ENCODE results near the gene SUSD1.
"Not testable (repeated sequence)": the region's sequence is repeated elsewhere in the genome, so short reads cannot be mapped to it uniquely, and the experiment has no call there.

Gene SUSD1

GRCh38 chr9:112130347-112130746, 44.8 kb downstream of the SUSD1 start:
- H3K4me1 ChIP-seq (ENCODE audit: control insufficient read depth, insufficient read depth, low read length), result no peaks in the 10 kb centered on the region
- H3K36me3 ChIP-seq (ENCODE audit: control insufficient read depth in 2 of 2, insufficient read depth in 2 of 2, low read length in 2 of 2), result no peaks in the 10 kb centered on the region
- no peak overlapping the region for H3K27ac ChIP-seq (ENCODE audit: low read length)
- H3K9me3 ChIP-seq (ENCODE audit: control insufficient read depth in 2 of 2, low read length in 2 of 2), result peaks cover 0 to 5% of the 10 kb centered on the region in 2 donors
- H3K9ac ChIP-seq (ENCODE audit: low read length in 2 of 2), result no peak overlapping the region
- H3K4me3 ChIP-seq (ENCODE audit: low read length in 2 of 2), result no peak overlapping the region
- H3K27me3 ChIP-seq (ENCODE audit: control insufficient read depth in 1 of 2, insufficient read depth in 2 of 2, low read length in 2 of 2), result no peaks in the 10 kb centered on the region

- Histone ChIP-seq H3K4me1 (ENCODE audit: control insufficient read depth, insufficient read depth, low read length) (no peaks in the 10 kb centered on the region), H3K9ac (ENCODE audit: low read length in 2 of 2) (no peak overlapping the region), H3K27ac (ENCODE audit: low read length) (no peak overlapping the region), H3K36me3 (ENCODE audit: control insufficient read depth in 2 of 2, insufficient read depth in 2 of 2, low read length in 2 of 2) (no peaks in the 10 kb centered on the region), H3K4me3 (ENCODE audit: low read length in 2 of 2) (no peak overlapping the region), H3K27me3 (ENCODE audit: control insufficient read depth in 1 of 2, insufficient read depth in 2 of 2, low read length in 2 of 2) (no peaks in the 10 kb centered on the region), H3K9me3 (ENCODE audit: control insufficient read depth in 2 of 2, low read length in 2 of 2) (peaks cover 0 to 5% of the 10 kb centered on the region in 2 donors)
Measured at GRCh38 chr9:112129246-112129645, 45.9 kb downstream of the SUSD1 start.

- not testable (repeated sequence) for H3K36me3 ChIP-seq (ENCODE audit: control insufficient read depth in 2 of 2, insufficient read depth in 2 of 2, low read length in 2 of 2); H3K4me1 ChIP-seq (ENCODE audit: control insufficient read depth, insufficient read depth, low read length); H3K9me3 ChIP-seq (ENCODE audit: control insufficient read depth in 2 of 2, low read length in 2 of 2); H3K4me3 ChIP-seq (ENCODE audit: low read length in 2 of 2); H3K27me3 ChIP-seq (ENCODE audit: control insufficient read depth in 1 of 2, insufficient read depth in 2 of 2, low read length in 2 of 2); H3K9ac ChIP-seq (ENCODE audit: low read length in 2 of 2); H3K27ac ChIP-seq (ENCODE audit: low read length)
Measured at GRCh38 chr9:112128399-112128798, 46.7 kb downstream of the SUSD1 start.

- Histone ChIP-seq H3K27me3 (ENCODE audit: control insufficient read depth in 1 of 2, insufficient read depth in 2 of 2, low read length in 2 of 2) (no peaks in the 10 kb centered on the region), H3K4me3 (ENCODE audit: low read length in 2 of 2) (no peak overlapping the region), H3K9ac (ENCODE audit: low read length in 2 of 2) (no peak overlapping the region)
Measured at GRCh38 chr9:112127281-112127680, 47.8 kb downstream of the SUSD1 start.

GRCh38 chr9:112125951-112126388, 49.1 kb downstream of the SUSD1 start:
- no peak overlapping the region for H3K4me3 ChIP-seq (ENCODE audit: low read length in 2 of 2)
- H3K9me3 ChIP-seq (ENCODE audit: control insufficient read depth in 2 of 2, low read length in 2 of 2), result no peaks in the 10 kb centered on the region
- no peak overlapping the region for H3K9ac ChIP-seq (ENCODE audit: low read length in 2 of 2)
- H3K4me1 ChIP-seq (ENCODE audit: control insufficient read depth, insufficient read depth, low read length), result no peaks in the 10 kb centered on the region
- no peak overlapping the region for H3K27ac ChIP-seq (ENCODE audit: low read length)
- no peaks in the 10 kb centered on the region for H3K27me3 ChIP-seq (ENCODE audit: control insufficient read depth in 1 of 2, insufficient read depth in 2 of 2, low read length in 2 of 2)
- H3K36me3 ChIP-seq (ENCODE audit: control insufficient read depth in 2 of 2, insufficient read depth in 2 of 2, low read length in 2 of 2), result no peaks in the 10 kb centered on the region

More at GRCh38 chr9:112127281-112127680, 47.8 kb downstream of the SUSD1 start:
- Histone ChIP-seq H3K4me1 (ENCODE audit: control insufficient read depth, insufficient read depth, low read length) (no peaks in the 10 kb centered on the region), H3K9me3 (ENCODE audit: control insufficient read depth in 2 of 2, low read length in 2 of 2) (no peaks in the 10 kb centered on the region), H3K36me3 (ENCODE audit: control insufficient read depth in 2 of 2, insufficient read depth in 2 of 2, low read length in 2 of 2) (no peaks in the 10 kb centered on the region), H3K27ac (ENCODE audit: low read length) (no peak overlapping the region)

GRCh38 chr9:112124156-112124555, 50.9 kb downstream of the SUSD1 start:
- Histone ChIP-seq H3K9me3 (ENCODE audit: control insufficient read depth in 2 of 2, low read length in 2 of 2) (no peaks in the 10 kb centered on the region), H3K4me3 (ENCODE audit: low read length in 2 of 2) (no peak overlapping the region), H3K27ac (ENCODE audit: low read length) (no peak overlapping the region), H3K9ac (ENCODE audit: low read length in 2 of 2) (no peak overlapping the region), H3K36me3 (ENCODE audit: control insufficient read depth in 2 of 2, insufficient read depth in 2 of 2, low read length in 2 of 2) (no peaks in the 10 kb centered on the region), H3K27me3 (ENCODE audit: control insufficient read depth in 1 of 2, insufficient read depth in 2 of 2, low read length in 2 of 2) (no peaks in the 10 kb centered on the region), H3K4me1 (ENCODE audit: control insufficient read depth, insufficient read depth, low read length) (no peaks in the 10 kb centered on the region)

- H3K27me3 ChIP-seq (ENCODE audit: control insufficient read depth in 1 of 2, insufficient read depth in 2 of 2, low read length in 2 of 2), result no peaks in the 10 kb centered on the region
- H3K36me3 ChIP-seq (ENCODE audit: control insufficient read depth in 2 of 2, insufficient read depth in 2 of 2, low read length in 2 of 2), result no peaks in the 10 kb centered on the region
- no peak overlapping the region for H3K27ac ChIP-seq (ENCODE audit: low read length)
- H3K4me3 ChIP-seq (ENCODE audit: low read length in 2 of 2), result no peak overlapping the region
- H3K4me1 ChIP-seq (ENCODE audit: control insufficient read depth, insufficient read depth, low read length), result no peaks in the 10 kb centered on the region
- H3K9me3 ChIP-seq (ENCODE audit: control insufficient read depth in 2 of 2, low read length in 2 of 2), result no peaks in the 10 kb centered on the region
- H3K9ac ChIP-seq (ENCODE audit: low read length in 2 of 2), result no peak overlapping the region
Measured at GRCh38 chr9:112121633-112122032, 53.5 kb downstream of the SUSD1 start.

- no peaks in the 10 kb centered on the region for H3K27me3 ChIP-seq (ENCODE audit: control insufficient read depth in 1 of 2, insufficient read depth in 2 of 2, low read length in 2 of 2)
- no peaks in the 10 kb centered on the region for H3K4me1 ChIP-seq (ENCODE audit: control insufficient read depth, insufficient read depth, low read length)
- H3K9ac ChIP-seq (ENCODE audit: low read length in 2 of 2), result no peak overlapping the region
- no peaks in the 10 kb centered on the region for H3K9me3 ChIP-seq (ENCODE audit: control insufficient read depth in 2 of 2, low read length in 2 of 2)
- no peak overlapping the region for H3K27ac ChIP-seq (ENCODE audit: low read length)
- no peak overlapping the region for H3K4me3 ChIP-seq (ENCODE audit: low read length in 2 of 2)
- no peaks in the 10 kb centered on the region for H3K36me3 ChIP-seq (ENCODE audit: control insufficient read depth in 2 of 2, insufficient read depth in 2 of 2, low read length in 2 of 2)
Measured at GRCh38 chr9:112120439-112120925, 54.6 kb downstream of the SUSD1 start.

- Histone ChIP-seq H3K27ac (ENCODE audit: low read length) (no peak overlapping the region), H3K27me3 (ENCODE audit: control insufficient read depth in 1 of 2, insufficient read depth in 2 of 2, low read length in 2 of 2) (no peaks in the 10 kb centered on the region), H3K4me3 (ENCODE audit: low read length in 2 of 2) (no peak overlapping the region), H3K9me3 (ENCODE audit: control insufficient read depth in 2 of 2, low read length in 2 of 2) (no peaks in the 10 kb centered on the region), H3K9ac (ENCODE audit: low read length in 2 of 2) (no peak overlapping the region), H3K4me1 (ENCODE audit: control insufficient read depth, insufficient read depth, low read length) (no peaks in the 10 kb centered on the region), H3K36me3 (ENCODE audit: control insufficient read depth in 2 of 2, insufficient read depth in 2 of 2, low read length in 2 of 2) (no peaks in the 10 kb centered on the region)
Measured at GRCh38 chr9:112120030-112120341, 55.1 kb downstream of the SUSD1 start.

GRCh38 chr9:112119225-112120029, 55.7 kb downstream of the SUSD1 start:
- H3K27ac ChIP-seq (ENCODE audit: low read length), result no peak overlapping the region
- H3K4me1 ChIP-seq (ENCODE audit: control insufficient read depth, insufficient read depth, low read length), result no peaks in the 10 kb centered on the region
- H3K27me3 ChIP-seq (ENCODE audit: control insufficient read depth in 1 of 2, insufficient read depth in 2 of 2, low read length in 2 of 2), result no peaks in the 10 kb centered on the region
- H3K4me3 ChIP-seq (ENCODE audit: low read length in 2 of 2), result no peak overlapping the region
- no peak overlapping the region for H3K9ac ChIP-seq (ENCODE audit: low read length in 2 of 2)
- no peaks in the 10 kb centered on the region for H3K9me3 ChIP-seq (ENCODE audit: control insufficient read depth in 2 of 2, low read length in 2 of 2)
- H3K36me3 ChIP-seq (ENCODE audit: control insufficient read depth in 2 of 2, insufficient read depth in 2 of 2, low read length in 2 of 2), result no peaks in the 10 kb centered on the region

GRCh38 chr9:112118009-112118408, 57.1 kb downstream of the SUSD1 start:
- Histone ChIP-seq H3K27ac (ENCODE audit: low read length) (no peak overlapping the region), H3K4me3 (ENCODE audit: low read length in 2 of 2) (no peak overlapping the region), H3K9ac (ENCODE audit: low read length in 2 of 2) (no peak overlapping the region), H3K9me3 (ENCODE audit: control insufficient read depth in 2 of 2, low read length in 2 of 2) (no peaks in the 10 kb centered on the region), H3K27me3 (ENCODE audit: control insufficient read depth in 1 of 2, insufficient read depth in 2 of 2, low read length in 2 of 2) (no peaks in the 10 kb centered on the region), H3K4me1 (ENCODE audit: control insufficient read depth, insufficient read depth, low read length) (no peaks in the 10 kb centered on the region), H3K36me3 (ENCODE audit: control insufficient read depth in 2 of 2, insufficient read depth in 2 of 2, low read length in 2 of 2) (no peaks in the 10 kb centered on the region)
